Nucleus accumbens (tissue), 56 donors: Measurements from ENCODE around the gene ZMAT5.
"Not testable (repeated sequence)": the region's sequence is repeated elsewhere in the genome, so short reads cannot be mapped to it uniquely, and the experiment has no call there.

ENCODE experiments used
- DNase-seq, 56 donors: peaks; one replicate each; lab custom pipeline; 2025; lab: John Stamatoyannopoulos, UW

ZMAT5 gene

DNA sequence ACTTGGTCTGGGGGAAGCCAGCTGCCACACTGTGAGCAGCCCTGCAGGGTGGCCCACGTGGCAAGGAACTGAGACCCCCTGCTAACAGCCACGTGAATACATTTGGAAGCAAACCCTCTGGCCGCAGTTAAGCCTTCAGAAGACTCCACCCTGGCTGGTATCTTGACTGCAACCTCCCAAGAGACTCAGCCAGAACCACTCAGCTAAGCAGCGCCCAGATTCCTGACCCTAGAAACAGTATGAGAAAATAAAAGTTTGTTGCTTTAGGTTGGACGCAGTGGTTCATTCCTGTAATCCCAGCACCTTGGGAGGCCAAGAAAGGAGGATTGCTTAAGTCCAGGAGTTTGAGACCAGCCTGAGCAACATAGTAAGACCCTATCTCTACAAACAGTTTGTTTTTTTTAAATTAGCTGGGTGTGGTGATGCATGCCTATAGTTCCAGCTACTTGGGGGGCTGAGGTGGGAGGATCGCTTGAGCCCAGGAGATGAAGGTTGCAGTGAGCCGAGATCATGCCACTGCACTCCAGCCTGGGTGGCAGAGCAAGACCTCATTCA is 8.7 kb downstream of the ZMAT5 start:
- no peak for DNase-seq

DNA sequence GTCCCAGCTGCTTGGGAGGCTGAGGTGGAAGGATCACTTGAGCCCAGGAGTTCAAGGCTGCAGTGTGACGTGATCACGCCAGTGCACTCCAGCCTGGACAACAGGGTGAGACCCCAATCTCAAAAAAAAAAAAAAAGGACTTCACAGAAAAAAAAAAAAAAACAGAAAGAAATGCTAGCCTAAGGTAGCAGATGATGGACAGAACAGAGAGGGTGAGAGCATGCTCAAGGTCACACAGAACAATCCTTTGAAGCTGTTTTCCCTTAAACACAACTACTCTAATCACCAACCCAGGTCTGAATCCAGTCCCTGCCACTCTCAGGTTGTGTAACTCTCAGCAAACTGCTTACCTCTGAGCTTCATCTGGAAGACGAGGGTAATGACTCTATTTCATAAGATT is 9.7 kb downstream of the ZMAT5 start:
- DNase-seq: no peak

DNA sequence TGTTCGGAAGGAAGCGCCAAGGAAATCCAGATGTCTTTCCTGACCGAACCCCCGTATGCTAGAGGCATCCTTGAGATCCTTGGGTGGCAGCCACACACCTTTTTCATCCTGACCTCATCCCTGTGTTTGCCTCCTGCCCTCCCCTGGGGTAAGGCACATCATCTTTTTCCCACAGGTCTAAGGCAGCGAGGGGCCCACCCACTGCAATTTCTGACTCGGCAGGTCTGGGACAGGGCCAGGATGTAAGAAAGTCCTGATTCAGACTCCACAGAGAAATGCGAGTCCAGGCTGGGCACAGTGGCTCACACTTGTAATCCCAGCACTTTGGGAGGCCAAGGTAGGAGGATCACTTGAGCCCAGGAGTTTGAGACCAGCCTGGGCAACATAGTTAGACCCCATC is 10.5 kb downstream of the ZMAT5 start:
- no peak for DNase-seq

DNA sequence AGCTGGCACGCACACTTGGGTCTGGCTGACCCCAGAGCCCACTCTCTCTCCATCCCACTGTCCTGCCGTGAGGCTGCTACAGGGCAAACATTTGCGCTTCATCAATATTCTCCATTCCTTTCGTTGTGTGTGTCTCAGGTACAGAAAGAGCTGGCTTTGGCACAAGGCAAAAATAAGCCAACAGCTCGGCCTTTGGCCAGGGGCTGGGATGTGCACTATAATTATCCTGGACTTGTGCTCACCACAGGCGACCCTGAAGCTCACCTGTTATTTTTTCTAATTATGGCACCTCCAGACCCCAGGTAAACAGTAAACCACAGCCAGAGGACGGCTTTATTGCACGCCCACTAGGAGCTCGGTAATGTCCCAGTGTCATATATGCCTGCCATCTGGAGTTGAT is 10.9 kb downstream of the ZMAT5 start:
- DNase-seq: no peak

DNA sequence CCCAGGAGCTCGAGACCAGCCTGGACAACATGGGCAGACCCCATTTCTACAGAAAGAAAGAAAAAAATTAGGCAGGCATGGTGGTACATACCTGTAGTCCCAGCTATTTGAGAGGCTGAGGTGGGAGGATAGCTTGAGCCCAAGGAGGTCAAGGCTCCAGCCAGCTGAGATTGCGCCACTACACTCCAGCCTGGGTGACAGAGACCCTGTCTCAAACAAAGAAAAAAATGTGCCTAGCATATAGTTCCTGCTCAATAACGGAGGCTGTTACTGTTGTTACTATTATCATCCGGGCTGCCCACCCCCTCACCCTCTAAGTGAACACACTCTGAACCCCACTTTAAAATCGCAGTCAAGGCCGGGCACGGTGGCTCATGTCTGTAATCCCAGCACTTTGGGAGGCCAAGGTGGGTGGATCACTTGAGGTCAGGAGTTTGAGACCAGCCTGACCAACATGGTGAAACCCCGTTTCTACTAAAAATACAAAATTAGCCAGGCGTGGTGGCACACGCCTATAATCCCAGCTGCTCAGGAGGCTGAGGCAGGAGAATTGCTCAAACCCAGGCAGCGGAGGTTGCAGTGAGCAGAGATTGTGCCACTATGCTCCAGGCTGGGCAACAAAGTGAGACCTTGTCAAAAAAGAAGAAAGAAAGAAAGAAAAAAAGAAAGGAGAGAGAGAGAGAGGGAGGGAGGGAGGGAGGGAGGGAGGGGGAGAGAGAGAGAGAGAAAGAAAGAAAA is 12.0 kb downstream of the ZMAT5 start:
- not testable (repeated sequence) for DNase-seq

DNA sequence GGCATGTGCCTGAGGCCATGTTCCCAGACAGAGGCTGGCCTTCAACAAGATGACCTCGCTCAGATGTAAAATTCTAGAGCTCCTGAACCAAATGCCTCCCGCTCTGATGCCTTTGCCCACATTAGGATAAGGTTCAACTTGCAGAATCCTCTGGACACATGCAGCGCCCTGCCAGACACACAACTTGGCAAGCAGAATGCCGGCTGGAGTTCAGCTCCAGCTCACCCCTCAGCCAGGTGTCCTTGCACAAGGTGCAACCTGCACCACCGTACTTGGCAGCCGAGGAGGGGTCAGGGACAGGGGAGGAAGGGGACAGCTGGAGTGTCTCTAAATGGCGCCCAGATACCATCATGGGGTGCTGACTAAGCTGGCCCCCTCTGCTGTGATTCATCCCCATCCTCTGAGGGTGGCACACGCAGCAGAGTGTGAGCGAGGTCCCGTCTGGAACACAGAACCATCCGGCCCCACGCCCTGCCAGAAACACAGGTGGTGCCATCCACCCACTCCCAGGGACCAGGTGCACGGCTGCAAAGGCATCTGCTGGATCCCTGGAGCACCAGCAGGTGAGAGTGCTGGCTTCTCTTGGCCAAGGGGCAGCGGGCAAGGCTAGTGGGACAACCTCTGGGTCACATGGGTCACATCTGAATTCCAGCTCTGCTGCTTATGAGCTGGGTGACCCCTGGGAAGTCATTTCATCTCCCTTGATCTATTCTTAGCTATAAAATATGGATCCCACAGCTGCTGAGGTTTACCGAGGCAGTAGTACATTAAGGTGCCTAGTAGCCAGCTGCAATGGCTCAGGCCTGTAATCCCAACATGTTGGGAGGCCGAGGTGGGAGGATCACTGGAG is 12.8 kb downstream of the ZMAT5 start:
- DNase-seq: no peak

DNA sequence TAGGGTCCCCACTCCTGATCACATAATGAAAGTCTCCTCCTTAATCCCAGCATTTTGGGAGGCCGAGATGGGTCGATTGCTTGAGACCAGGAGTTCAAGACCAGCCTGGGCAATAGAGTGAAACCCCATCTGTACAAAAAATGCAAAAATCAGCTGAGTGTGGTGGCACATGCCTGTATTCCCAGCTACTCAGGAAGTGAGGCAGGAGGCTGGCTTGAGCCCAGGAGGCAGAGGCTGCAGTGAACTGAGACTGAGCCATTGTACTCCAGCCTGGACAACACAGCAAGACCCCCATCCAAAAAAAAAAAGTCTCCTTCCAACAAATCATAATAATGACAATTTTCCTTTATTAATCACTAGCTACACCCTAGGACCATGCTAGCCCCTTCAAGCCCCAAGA is 15.1 kb downstream of the ZMAT5 start:
- DNase-seq: no peak

DNA sequence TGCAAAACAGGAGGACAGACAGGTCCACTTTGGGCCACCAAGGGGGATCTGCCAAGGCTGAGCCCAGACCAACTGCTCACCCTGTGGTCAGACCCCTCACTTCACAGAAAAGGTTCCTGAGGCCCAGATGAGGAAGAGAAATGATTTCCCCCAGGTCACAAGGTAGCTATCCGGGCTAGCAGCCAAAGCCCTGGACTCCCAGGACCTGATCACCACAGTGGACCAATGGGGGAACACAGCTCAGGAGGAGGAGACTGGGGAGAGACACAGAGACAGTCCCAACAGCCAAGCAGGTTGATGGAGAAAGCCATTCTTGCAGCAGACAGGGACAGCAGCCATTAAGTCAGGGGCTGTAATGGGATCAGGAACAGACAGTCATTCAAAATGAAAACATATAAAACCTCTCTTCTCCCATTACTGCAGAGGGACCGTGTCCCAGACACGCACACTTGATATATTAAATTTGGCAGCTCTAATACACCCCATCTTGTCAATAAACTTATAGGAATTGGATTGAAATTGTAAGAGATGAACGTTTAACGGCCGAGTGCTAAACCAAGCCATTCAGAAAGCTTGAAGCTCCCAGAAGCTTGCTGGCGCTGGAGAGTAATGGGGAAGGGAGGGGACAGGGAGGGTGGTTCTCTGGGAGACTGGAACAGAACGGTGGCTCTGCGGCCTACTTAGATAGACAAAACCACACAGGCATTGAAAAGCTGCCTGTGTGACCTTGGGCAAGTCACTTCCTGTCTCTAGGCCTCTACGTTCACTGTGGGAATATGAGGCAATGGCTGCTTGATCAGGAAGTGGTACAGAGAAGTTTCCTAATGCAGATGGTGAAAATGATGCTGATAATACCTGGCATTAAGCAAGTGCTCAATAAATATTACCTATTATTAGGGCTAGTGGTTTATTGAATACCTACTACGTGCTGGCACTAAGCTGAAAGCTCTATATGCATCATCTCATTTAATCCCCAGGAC is 16.0 kb downstream of the ZMAT5 start:
- DNase-seq: no peak

DNA sequence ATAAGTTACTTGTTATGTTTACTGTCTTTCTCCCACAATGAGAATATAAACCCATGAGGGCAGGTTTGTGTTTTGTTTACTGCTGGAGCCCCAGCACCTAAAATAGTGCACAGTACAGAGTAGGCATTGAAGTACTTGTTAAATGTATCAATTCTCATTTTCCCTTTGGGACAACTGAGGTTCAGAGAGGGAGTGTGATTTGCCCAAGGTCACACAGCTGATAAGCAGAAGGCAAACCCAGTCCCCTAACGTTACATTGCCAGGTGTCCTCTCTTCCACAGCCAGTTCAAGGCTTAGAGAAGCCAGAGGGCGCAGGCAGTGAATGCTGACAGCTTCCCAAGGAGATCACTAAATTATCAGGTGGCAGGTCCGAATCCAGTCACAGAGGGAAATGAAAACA is 16.8 kb downstream of the ZMAT5 start:
- DNase-seq: no peak

DNA sequence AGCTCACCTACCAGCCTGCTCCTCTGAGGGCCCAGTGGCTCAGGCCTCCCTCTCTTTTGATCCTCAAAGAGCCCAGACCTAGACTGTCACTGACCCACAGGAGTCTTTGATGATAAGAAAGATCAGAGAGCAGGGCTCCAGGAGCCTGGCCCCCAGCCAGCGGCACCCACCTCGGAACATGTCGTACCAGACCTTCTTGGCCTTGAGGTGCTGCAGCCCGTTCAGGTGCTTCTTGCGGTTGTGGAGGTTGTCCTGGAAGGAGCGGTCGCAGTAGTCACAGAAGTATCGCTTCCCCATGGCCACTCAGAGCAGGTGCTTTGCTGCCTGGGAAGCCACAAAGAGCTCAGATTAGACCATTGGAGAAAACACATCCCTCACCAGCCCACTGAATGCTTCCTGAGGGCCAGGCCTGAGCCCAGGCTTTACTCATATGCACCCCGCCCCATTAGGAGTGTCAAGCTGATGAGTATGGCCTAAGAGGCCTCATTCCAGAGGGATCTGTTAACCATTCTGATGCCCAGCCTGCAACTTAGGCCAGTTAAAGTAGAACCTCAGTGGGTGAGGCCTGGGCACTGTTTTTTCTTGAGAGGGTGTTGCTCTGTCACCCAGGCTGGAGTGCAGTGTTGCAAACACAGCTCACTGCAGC is 18.4 kb downstream of the ZMAT5 start:
- no peak for DNase-seq

DNA sequence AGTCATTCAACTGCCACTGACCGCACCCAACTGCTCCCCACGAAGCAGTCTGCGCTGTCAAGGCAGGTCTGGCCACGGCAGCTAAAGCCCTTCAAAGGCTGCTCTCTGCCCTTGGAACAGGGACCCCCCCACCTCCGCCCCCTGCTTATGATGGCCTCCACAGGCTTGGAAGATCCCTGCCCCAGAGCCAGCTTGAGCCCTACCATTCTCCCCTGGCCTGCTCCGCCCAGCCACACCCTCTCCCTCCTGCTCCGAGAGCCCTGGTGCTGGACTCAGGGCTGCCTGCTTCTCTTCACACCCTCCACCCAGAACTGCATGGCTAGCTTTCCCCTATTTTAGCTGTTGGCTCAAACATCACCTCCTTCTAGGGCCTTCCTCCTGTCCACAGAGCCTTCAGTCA is 19.0 kb downstream of the ZMAT5 start:
- no peak for DNase-seq

DNA sequence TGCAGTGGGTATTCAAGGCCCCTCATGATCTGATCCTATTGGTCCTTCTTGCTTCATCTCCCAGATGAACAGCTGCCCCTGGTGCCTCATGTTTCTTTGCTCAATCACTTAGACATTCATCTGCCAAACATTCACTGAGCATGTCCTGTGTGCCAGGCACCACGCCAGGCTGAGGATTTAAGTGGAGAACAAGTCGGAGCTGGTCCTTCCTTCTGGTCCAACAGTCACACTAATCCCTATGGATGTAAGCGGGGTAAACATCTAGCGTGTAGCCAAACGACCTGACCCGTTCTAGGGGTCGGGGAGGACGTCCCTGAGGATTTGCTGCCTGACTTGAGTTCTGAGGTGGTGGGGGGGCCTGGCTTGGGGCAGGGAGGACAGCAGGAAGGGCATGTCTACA is 21.9 kb downstream of the ZMAT5 start:
- peak in 3 of 56 donors; percentile 9 to 19 (median 9) for DNase-seq

DNA sequence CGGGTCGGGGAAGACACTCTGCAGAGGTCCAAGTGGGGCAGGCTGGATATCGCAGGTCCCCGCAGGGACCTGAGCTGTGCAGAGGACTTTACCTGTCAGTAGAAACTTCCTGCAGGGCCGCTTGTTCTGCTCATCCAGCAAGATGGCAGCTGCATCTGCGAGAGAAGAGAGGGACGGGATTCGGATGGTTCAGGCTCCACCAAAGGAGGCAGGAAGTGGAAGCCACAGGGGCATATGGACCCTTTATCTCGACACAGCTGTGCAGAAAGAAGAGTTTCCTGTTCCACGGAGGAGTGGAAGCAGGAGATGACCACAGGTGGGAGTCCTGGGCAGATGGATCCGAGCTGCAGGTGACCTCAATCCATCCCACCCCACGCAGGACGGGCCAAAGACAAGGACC is 24.5 kb downstream of the ZMAT5 start:
- no peak for DNase-seq

DNA sequence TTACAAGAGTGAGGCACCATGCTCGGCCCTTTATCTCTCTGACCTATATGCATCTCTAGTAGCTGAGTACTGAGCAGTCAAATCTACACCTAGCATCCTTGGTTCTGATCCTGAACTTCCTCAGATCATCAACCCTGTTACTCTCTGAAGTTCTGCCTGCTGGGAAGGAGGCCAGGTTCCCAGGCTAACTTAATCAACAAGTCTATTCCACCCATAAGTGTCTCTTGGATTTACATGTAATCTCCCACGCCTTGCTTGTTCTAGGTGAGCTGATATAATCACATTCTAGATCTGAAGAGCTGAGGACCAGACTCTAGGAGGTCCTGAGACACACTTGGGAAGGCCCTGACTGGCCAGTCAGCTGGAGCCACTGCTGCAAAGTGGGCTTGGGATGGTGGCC is 24.9 kb downstream of the ZMAT5 start:
- DNase-seq: no peak

DNA sequence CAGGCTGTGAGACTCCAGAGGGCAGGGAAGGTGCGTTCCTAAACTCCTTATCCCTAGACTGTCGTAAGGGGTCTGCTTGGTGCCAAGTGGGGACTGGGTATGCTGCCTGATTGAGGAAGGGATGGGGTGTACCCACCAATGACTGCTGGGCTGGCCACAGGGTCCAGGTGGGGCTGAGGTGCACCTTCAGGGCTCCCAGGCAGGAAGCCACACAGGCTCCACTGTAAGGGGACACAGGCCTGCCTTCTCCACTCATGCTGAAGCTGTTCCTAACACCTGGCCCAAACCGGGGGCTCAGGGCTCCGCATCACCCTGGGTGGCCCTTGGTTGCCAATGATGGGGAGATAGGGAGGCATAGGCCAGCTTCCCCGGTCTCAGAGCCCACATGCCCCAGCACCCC is 26.6 kb downstream of the ZMAT5 start:
- no peak for DNase-seq

DNA sequence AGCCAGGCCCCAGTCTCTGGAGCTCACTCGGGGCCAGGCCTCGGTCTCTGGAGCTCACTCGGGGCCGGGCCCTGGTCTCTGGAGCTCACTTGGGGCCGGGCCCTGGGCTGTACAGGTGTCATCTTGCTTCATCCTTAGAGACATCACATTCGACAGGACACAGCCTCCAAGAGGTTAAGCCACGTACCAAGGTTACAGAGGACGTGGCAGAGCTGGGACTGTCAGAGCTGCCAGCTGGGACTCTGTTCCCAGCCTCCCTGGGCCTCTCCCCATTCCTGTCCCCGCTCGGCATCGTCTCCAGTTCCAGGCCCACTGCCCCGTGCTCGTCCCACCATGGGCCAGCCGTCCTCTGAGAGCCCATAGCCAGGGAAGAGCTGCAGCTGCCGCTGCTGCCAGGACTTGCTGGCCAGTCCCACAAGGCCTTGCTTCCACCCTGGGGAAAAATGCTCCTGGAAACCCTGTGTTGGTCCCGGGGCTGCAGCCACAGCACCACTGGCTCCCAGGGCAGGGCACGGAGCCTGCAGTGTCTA is 27.4 kb downstream of the ZMAT5 start:
- DNase-seq: no peak

DNA sequence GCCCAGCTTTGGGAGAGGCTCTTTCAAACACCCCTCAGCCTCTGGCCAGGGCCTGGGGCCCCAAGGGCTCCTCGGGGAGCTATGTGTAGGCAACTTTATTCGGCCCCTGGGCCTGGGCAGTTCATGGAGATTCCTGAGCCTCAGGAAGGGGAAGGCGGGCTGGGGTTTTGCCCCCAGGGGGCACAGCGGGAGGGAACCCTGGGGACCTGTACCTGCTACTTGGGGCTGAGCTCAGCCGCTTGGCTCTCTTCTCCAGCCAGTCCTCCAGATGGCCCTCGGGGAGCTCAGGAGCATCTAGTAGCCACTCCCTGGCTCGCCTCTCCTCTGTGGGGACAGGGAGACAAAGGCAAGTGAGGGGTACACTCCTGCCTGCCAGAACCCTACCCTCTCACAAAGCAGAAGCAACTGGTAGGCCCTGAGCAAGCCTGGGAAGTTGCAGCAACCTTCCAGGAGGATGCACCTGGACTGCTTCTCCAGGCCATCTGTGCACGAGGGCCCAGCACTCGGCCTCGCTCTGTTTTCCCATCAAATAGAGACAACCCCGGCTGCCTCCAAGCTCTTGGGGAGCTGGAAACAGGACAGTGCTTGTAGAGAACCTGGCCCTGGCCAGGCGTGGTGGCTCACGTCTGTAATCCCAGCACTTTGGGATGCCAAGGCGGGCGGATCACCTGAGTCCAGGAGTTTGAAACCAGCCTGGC is 28.5 kb downstream of the ZMAT5 start:
- no peak for DNase-seq

DNA sequence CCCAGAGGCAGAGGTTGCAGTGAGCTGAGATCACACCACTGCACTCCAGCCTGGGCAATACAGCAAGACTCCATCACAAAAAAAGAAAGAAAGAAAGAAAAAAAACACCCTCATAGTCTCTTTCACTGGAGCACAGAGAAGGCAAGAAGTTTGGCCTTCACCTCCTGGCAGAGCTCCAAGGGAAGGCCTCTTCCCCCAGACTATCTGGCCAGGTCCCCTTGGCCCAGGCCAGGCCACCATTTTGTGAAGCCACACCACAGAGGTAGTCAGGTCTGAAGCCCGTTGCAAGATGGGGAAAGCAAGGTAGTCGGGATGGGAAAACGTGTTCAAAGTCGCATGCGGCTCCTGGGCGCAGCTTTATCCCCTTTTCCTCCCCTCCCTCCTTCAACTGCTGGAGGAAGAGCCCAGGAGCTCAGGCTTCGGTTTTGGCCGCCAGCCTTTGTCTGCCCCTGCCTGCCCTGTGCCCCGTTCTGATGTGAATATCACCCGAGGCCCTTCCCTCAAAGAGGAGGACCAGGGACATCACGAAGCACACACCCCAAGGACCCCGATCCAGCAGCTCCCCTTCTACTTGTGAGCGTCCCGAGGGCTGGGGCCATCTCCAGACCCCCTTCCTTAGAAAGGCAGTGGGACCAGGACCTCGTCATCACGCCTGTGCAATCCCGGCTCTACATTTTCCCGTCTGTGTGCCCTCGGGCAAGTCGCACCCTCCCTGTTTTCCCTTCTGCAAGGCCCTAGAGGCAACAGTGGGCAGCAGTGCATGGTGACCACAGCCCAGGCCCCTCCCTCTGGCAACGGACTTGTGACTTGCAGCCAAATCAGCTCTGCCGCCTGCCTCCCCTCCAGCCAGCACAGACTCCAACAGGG is 29.3 kb downstream of the ZMAT5 start:
- DNase-seq: peak in 20 of 56 donors; percentile 2 to 63 (median 22)
